T-helper 22 cell (primary cell): ENCODE measurements around the gene ABCG5.

Experiments used
- DNase-seq: peaks from one replicate; pipeline ENCODE4 v3.0.0-alpha.2; 2020; ENCODE audit warnings: low read depth

Gene ABCG5

DNA sequence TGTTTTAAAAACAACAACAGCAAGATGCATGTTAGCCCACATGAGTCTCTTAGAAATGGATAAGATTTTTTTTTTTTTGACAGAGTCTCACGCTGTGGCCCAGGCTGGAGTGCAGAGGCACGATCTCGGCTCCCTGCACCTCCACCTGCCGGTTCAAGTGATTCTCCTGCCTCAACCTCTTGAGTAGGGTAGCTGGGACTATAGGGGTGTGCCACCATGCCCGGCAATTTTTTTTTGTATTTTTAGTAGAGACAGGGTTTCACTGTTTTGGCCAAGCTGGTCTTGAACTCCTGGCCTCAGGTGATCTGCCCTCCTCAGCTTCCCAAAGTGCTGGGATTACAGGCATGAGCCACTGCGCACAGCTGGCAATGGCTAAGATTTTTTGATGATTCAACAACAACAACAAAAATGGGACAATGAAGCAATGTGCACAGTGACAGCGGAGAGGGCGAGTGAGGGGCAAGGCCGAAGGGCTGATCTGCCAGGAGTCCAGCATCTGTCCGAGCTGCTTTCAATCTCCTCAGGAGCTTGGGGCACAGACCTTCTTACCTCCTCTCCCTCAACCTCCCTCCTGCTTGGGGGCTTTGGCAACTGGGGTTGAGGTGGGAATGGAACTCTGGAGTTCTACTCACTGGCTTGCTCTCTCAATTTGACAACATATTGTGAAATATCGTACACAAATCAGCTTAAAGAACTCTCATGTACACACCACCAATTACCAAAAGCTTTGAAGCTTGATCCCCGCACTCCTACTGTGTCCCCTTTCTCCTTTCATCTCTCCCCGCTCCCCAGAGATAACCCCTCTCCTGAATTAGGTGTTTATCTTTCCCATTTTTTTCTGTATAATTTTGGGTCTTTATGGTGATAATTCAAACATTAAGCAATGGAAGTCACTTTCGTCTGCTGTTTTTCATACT is 3.6 kb upstream of the ABCG5 start:
- no peak for DNase-seq

DNA sequence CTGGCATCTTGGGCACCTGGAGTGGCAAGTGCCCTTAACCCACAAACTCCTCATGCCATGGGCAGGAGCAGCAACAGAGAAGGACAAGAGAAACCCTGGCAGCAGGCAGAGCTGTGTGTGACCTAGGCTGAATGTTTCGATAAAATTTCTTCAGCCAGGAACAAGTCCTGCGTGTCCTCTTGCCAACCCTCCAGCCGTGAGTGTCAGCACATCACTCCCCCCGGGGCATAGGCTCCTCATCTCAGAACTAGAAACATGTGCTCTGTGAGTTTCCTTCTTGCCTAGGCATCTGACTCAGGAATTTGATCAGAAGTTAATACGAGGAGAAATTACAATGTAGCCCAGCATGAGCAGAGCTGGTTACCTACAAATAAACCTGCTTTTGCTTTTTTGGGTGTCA is 2.3 kb upstream of the ABCG5 start:
- DNase-seq: no peak

DNA sequence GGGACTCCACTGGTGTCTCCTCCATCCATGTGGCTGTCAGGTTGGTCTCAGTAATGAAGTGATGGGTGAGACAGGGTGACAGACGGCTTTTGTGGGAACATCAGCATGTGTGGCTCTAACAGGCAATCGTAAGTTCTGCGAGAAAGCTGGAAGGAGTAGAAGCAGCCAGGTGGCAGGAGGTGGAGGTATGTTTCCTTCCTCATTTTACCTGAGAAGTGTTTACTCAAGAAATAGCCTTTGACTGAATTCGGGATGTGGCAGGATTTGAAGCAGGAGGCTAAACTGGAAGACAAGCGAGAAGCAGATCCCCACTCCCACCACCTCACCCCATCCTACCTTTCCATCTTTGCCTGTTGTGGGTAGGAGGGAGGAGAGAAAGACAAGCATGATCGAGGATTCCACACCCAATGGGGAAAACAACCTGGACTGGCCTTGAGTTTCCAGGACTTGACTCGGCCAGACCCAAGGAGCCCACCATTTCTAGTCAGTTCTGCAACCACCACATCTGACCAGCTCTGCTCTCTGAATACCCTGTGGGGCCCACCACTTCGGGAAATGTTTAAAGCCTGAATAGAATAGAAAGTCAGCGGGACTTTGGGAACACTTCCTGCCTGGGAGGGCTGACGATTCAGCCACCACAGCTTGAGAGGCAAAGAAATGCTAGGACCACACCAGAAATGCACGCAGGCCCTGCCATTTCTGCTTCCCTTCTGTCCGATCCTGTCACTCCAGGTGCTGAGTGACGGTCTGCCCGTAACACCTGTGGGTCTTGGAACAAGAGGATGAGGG is 1.3 kb upstream of the ABCG5 start:
- no peak for DNase-seq

DNA sequence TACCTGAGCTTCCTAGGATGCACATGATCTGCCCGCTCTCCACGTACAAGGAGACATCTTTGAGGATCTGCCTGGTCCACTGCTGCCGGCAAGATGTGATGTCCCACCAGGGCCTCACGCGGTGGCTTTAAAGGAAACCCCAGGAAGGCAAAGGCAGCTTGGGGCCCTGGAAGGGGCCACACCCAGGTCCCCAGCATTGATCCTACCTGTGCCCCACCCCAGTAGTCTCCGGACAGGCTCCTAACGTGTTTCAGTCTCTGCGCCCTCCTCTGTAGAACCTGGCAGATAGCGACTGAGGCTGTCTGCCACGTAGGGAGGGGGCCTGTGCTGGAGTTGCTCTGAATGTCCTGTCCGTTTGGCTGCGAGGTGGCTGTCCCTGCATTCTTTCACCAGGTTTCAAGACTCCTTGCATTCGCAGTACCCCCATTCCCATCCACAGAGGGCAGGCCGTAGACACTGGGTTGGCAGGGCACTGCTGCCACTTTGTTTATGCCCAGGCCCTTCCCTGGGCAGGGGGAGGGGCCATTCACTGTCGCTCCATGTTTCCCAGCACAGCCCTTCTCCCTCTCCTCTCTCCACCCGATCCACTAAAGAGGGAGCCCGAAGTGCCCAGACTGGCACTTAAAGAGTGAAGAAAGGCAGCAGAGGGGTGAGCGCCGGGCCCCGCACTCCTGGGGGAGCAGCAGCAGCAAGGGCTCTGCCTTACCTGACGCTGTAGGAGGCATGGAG is 644 bp downstream of the ABCG5 start:
- no peak for DNase-seq

DNA sequence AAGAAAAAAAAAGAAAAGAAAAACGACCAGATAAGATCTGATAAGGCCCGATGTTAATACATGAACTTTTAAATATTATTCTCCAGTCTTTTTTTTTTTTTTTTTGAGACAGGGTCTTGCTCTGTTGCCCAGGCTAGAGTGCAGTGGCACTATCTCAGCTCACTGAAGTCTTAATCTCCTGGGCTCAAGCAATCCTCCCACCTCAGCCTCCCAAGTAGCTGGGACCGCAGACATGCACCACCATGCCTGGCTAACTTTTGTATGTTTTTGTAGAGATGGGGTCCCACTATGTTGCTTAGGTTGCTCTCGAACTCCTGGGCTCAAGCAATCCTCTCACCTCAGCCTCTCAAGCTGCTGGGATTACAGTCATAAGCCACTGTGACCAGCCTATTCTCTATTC is 1.6 kb downstream of the ABCG5 start:
- no peak for DNase-seq

DNA sequence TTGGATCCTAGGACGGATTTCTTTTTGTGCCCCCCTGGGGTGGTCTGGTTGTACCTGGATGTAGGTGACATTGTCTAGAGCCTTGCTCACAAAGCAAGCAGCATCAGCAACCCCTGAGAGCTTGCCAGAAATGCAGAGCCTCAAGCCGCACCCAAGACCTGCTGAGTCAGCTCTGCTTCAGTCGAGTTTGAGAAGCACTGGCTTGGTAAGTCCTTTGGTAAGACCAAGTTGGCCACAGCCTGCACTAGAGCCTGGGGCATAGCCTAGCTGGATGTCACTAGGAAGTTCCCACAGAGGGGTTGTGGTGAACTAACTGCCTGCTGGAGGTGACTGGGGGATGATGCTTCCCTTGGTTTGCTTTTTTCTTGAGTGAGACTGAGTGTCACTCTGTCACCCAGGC is 6.2 kb downstream of the ABCG5 start:
- DNase-seq: no peak

DNA sequence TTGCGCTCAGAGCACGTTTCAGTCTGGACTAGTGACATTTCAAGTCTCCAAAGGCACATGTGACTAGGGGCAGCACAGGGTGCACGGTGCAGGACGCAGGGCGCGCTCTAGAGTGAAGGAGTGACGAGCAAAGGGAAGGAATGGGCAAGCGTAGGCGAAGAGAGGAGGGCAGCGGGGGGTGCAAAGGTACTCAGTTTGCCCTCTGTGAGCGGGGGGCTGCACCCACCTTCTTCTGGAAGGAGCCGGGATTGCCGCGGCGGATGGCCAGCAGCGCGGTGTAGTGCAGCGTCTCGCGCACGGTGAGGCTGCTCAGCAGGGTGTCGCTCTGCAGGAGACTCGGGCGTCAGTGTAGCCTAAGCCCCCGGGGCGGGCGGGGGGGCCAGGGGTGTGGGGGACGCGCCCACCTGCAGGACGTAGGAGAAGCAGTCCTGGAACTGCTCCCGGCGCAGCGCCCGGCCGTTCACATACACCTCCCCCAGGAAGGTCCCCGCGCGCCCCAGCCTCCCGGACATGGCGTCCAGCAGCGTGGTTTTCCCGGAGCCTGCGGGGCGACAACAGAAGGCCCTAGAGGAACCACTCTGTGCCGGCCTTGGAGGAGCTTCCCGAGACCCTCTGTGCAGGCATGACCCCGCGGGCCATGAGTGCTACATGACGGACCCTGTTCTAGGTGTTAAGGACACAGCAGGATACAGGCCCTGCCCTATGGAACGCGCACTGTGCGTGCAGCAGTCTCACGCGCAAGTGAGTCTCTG is 6.9 kb downstream of the ABCG5 start:
- DNase-seq: no peak

DNA sequence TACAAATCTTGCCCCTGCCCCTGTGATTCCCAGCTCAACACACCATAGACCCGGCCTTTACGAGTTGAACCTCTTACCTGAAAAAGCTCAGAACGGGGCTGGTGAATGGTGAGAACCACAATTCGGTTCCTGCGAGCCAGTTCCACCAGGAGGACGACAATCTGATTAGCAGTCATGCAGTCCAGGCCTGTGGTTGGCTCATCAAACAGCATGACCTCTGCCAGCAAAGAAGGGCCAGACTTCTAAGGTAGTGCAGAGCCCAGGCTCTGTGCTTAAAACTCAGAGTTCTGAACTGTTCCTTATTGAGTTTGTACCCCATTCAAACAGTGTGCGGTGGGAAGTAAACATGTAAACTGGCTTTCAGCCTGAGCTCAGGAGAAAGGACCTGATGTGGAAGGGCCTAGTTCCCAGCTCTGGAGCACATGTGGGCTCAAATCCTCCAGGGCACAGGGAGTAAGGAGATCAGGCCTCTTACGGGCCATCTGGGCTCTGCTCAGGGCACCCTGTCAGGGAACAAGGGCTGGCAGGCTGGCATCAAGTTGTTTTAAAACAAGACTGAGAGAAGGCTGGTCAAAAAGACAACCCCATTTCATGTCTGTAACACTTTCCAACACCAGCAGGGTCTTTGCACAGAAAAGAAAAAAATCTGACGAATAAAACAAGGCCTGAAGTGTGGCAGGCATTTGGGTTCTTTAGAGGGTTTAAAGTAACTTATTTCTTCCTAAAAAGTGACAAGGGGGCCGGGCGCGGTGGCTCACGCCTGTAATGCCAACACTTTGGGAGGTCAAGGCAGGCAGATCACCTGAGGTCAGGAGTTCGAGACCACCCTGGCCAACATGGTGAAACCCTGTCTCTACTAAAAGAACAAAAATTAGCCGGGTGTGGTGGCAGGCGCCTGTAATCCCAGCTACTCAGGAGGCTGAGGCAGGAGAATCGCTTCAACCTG is 12.1 kb downstream of the ABCG5 start:
- no peak for DNase-seq

DNA sequence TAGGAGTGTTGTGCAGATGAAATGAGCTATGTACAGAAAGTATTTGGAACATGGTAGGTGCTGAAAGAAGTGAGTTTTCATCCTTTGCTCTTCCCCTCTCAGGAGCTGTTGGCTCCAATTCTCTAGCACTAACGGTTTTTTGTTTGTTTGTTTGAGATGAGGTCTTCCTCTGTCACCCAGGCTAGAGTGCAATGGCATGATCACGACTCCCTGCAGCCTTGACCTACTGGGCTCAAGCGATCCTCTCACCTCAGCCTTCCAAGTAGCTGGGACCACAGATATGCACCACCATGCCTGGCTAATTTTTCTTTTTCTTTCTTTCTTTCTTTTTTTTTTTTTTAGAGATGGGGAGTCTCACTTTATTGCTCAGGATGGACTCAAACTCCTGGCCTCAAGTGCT is 12.8 kb downstream of the ABCG5 start:
- no peak for DNase-seq

DNA sequence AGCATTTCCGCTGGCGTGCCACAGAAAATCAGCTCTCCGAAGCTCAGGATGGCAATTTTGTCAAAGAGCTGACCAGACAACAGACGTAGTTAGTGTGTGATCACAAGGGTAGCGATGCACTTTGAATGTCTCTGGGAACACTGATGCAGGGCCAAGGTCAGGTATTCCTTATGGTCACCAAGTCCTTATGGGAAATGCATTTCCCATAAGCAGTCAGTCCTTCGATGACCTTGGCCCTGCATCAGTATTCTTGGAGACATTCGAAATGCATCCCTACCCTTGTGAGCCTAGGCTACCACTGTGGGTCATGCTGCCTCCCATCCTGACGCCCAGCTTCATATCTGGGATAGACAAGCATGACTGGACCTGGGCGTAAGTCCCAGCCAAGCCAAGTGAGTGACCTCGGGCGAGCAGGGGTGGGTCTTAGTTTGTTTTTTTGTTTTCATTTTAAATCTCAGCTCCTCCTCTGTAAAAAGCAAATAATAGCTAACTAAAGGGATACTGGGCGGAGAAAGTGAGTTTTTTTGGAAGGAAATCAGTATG is 13.6 kb downstream of the ABCG5 start:
- DNase-seq: no peak

DNA sequence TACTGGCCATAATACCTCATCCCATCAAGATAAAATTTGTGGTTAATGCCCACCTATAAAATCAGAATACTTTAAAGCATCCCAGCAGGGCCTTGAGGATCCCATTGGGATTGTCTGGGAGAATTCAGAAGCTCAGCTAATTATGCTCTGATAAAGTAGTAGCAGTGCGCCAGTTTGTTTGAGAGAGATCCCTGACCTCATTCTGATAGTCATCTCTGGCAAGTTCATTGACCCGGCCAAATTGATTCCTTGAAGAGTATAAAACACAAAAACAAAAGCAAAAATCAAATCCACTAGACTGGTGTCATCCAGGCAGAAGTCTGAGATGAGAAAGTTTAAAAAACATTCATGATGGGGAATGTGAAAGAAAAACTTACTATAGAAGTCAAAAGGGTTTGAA is 14.1 kb downstream of the ABCG5 start:
- DNase-seq: no peak

DNA sequence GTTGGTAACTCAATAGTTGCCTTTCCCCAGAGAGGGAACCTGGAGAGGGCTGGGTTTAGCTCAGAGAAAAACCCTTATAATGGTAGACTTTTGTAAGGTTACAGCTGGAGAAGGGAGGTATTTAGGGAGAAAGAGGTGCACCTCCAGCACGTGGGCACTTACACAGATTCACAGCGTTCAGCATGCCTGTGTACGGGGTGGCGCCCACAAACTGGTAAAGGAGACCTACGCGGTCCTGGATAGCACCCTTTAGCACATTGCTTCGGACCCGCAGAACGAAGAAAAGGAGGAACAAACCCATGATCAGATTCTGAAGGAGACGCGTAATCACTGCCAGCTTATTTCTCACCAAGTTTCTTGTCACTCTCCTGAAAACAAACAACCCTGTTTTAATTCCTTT is 14.9 kb downstream of the ABCG5 start:
- no peak for DNase-seq

DNA sequence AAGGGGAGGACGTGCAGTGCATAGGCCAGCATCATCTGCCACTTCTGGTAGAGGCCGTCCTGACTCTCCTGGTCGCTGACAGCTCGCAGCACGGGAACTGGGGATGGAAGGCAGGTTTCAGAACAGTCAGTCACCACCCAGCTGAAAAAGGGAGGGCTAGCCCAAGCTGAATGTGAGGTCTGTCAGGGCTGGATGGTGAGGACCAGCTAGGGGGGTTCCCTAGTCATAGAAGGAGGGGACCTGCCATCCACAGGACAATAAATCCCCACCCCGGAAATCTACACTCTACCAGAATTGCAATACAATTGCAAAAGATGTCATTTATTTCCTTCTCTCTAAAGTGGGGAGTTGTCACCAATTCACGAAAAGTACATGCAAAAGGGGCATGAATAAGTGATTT is 15.8 kb downstream of the ABCG5 start:
- no peak for DNase-seq

DNA sequence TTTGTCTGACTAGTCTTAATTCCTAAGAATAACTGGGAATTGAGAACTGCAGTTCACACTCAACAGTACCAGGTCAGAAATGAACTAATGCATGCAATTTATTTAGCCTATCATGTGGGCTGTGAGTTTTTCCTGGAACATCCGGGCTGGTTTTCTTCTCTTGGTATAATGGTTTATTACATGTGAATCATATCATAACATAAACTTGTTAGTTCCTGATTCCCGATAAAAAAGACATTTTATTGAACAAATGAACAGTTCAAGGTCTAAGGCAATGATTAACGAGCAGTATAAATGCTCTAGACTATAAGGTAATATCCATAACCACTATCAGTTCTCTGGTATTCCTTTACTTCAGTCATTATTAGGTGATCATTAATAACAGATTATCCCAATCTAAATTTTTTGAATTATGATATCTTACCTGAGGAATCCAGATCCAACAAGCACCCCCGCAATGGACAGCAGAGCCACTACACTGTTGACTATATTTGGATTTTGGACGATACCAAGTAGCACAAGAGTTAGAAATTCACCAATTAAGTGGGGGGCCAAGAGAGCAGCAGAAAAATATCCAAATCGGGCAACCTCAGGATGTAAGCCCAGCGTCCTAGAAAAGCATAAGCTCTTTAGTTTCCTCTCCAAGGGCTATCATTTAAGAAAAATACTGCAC is 19.0 kb downstream of the ABCG5 start:
- DNase-seq: no peak

DNA sequence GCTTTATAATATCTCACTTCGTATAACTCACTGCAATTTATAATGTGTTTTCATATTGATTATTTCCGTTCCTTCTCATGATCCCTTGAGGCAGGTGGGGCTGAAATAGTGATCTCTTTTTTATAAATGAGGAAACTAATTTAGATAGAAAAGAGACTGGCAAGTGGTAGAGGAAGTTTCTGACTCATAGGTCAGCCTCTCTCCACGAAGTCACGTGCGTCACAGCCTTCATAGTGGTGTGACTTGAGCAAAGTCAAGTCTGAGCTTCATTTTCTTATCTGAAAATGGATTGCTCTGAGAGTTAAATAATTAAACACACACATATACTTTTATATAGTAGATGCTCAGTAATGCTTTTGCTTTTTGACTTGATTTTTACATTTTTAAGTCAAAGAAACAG is 19.9 kb downstream of the ABCG5 start:
- no peak for DNase-seq

DNA sequence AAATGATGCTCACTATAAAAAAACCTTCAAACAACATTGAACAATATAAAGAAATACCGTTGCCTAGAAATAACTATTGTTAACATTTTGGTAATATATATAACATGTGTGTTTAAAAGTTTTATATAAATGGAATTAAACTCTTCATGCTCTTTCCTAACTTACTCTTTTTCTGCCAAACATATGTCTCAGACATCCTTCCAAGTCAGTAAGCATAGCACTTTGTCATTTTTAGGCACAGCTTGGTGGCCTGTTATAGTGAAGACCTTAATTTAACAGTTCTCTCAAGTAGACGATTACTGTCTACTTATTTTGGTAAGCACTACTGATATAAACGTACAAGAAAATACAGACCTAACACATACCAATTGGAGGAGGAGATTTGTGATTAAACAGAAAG is 23.9 kb downstream of the ABCG5 start:
- DNase-seq: no peak

DNA sequence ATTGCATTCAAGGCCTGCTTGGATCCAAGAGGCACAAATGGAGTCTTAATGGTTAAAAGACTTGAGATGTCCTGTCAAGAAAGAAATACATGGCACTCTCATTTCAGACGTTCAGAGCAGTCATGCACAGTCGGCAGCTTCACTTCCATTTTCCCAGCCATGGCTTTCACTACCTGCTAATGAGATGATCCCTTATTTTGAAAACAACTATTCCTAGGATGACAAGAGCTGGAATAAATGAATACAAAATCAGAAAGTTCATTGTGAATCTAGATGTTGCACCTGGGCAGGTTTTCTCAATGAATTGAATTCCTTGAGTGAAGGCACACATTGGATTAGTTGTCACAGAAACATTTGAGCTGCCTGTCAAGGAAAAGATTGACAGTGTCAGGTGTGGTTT is 25.7 kb downstream of the ABCG5 start:
- no peak for DNase-seq

DNA sequence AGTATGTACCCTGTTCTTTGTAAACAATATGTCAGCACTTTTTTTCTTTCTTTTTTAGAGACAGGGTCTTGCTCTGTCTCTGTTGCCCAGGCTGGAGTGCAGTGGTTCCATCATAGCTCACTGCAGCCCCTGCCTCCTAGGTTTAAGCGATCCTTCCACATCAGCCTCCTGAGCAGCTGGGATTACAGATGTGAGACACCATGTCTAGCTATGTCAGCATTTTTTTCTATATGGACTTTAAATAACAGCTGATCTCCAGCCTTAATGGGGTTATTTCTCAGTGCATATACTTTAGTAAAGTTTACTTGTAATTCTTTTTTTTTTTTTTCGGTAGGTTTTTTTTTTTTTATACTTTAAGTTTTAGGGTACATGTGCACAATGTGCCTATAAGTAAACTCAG is 26.6 kb downstream of the ABCG5 start:
- no peak for DNase-seq

DNA sequence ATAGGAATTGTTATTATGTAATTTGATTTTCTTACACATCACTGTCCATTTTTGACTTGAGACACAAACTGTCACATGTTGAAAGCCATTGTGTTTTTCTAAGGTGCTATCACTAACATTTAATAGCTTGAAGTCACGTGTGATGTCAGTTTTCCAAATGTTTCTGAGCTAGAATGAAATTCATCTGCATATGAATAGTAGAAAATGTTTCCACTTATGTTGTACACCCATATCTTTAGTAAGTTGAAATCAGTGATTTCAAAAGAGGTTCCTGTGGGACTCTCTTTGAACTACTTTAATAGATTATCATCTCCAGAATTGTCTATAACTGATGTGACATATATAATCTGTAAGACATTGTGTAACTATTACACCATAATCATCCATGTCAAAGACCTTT is 27.8 kb downstream of the ABCG5 start:
- no peak for DNase-seq

DNA sequence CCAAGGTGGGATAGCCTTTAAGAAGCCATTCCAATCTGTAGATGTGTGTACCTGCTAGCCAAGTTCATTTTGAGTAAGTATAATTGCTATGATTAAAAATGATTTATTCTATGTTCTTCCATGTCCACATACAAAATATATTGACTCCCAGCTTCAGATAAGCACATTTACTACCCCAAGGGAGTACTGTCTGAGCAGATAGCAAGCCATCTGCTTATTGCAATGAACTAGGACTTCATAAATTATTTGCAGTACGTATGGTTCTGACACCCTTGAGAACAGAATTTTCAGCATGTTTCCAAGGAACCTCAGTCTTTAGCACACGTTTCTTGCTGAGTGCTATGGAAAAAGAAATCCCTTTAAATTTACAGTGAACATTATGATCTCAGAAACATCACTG is 28.2 kb downstream of the ABCG5 start:
- no peak for DNase-seq
